Stimulated activated CD8-positive, alpha-beta memory T cell treated with anti-CD3 and anti-CD28 coated beads, Interleukin-2, amount 100 ng/mL, for 1 hour (primary cell): ENCODE results near the gene MKX.

Experiments
- DNase-seq, 2 donors: peaks; one replicate each; pipeline ENCODE4 v3.0.0-alpha.2; 2020; ENCODE audit warnings: low read depth in 2 of 2

Gene MKX

DNA sequence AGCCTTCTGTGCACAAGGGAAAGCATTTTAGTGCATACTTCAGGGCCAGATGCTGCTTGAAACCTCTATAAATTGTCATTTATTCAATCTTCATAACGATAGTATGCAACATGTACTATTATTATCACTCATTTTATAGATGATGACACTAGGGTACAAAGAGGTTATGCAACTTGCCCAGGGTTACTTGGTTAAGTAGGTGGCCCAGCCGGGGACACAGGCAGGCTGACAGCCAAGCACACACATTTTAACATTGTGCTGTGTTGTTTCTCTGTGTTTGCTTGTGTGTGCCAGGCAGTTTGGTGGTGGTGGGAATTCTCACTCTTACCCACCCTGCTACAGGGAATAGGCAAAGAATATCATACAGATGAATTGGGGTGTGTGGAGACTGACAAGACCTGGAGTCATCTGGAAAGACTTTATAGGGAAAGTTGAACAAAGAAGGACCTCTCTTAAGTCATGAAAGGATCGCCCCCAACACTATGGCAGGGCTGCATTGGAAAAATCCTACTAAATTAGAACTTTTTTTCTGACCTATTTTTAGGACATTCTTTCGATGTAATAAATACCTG is 98.9 kb downstream of the MKX start:
- no peak for DNase-seq

- DNase-seq, result no peak
These were observed 99.4 kb downstream of the MKX start for GRCh38 chr10:27646194-27646593.

GRCh38 chr10:27644307-27644939 is 101.2 kb downstream of the MKX start:
- DNase-seq, result no peak

DNA sequence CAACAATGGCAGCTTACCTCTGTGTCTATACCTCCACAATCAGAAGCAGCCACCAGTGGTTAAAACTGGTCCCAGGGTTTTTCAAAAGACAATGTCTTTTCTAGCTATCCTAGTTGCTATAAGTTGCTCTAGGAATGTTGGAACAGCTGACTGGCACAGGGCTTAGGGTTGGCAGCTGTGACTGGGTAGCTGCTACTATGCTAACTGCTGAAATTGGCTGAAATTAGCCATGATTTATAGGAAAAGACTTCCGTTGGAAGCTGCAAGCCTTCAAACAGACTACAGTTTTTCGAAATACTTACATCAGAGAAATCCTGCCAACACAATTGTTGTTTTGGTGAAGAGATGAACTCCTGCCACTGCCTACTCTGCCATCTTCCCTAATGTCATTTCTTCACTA is 102.3 kb downstream of the MKX start:
- no peak for DNase-seq

DNA sequence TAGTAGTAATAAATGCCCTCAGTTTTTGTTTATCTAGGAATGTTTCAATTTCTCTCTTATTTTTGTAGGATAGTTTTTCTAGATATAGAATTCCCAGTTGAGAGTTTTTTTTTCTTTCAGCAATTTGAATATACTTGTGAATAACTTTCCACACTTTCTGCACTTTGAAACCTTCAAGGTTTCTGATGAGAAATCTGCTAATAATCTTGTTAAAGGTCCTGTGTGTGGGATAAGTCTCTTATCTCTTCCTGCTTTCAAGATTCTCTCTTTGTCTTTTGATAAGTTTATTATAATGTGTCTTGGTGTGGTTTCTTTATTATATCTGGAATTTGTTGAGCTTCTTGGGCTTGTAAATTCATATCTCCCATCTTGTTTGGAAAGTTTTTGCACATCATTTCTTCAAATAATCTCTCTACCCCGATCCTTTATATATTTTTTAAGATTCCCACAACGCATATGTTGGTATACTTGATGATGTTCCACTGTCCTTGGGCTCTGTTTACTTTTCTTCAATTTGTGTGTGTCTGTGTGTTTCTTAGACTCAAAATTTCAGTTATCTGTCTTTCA is 103.5 kb downstream of the MKX start:
- no peak for DNase-seq

- DNase-seq, result no peak
These were observed 107.4 kb downstream of the MKX start for GRCh38 chr10:27638071-27638750.

DNA sequence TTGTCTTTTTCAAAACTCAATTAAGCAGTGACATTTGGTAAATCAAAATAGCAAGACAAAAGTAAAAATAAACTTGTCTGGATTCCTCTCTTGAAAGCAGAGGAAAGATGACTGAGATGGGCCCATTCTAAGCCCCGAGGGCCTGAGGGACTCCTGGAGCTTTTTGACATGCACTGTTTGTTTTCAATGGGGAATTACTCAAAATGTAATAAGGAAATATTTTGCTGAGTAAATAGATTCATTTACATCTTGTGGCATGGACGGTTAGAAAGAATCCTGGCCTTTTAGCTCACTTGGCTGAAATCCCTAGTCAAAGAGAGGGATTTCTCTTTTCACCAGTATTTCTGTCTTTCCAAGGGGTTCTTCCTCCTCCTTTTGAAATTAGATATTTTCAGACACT is 108.0 kb downstream of the MKX start:
- no peak for DNase-seq

- no peak for DNase-seq
These were observed 108.8 kb downstream of the MKX start for GRCh38 chr10:27636816-27637215.

DNA sequence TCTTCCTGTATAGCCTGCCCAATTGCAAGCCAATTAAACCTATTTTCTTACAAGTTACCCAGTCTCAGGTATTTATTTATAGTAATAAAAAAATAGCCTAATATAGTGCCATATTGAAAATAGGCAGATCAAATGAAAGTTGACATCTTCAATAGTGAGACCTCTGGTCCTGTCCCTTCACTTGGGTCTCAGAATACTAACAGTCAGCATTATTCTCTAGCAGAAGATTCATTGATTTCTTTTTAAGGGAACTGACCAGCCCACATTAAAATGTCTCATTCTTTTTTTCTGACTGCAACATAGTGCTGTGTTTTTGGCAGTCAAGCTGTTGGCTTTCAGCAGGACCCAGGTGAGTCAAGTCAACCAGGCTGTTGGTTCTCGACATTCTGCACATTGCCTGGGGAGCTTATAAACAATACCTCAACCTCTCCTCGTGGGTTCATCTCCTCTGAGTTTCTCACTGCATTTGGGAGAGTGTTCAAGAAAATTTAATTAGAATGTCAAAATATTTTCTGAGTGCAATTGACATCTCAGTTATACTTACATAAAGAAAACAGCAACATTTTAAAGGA is 109.8 kb downstream of the MKX start:
- DNase-seq, result no peak

- no peak for DNase-seq
These were observed 110.3 kb downstream of the MKX start for GRCh38 chr10:27635290-27635689.

- DNase-seq, result no peak
These were observed 117.0 kb downstream of the MKX start for GRCh38 chr10:27628621-27629020.

DNA sequence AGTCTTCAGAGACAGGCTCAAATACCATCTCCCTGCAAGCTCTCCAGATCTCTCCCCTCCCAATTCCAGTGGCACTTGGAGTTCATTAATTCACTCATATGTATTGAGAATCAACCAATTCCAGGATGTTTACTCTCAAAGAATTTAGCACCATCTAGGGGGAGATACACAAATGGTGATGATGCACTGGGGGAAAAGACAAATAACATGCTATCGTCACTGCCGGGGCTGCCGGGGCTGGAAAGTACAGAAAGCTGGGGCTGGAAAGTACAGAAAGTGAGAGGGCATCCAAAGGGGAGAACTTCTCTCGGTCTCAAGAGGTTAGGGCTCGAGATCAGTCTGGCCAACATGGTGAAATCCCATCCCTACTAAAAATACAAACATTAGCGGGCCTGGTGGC is 118.7 kb downstream of the MKX start:
- DNase-seq, result no peak

DNA sequence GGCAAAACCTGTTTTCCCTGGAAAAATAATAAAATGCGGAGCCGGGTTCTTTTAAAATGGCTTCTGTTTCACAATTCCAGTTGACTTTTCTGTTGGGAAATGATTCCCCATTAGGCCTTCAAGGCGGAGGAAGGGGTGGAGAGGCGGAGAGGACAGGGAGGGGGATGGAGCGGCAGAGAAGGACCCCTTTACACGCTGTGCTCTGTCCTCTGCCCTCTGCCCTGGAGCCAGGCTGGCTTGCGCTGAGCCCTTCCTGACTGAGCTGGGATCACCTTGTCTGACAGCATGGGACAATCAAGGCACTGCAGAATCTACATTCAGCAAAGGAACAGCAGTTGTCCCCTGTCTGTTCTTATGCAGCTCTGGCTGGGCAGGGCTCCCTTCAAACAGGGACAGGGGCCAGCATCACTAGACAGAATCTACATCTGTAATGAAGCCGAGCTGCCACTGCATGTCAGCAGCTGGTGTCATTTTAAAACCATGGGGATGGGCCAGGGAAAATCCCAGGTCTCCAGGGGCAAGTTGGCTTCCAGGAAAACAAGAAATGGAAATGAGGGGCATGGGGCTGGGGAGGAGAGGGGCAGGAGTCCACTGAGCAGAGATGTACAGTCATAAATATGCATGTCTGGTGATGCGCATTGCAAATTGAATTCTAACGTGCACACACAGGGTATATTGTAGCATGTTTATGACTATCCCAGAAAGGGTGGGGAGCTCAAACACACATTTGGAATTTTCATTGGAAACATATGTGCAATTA is 120.0 kb downstream of the MKX start:
- DNase-seq, result no peak

- no peak for DNase-seq
These were observed 120.7 kb downstream of the MKX start for GRCh38 chr10:27624941-27625340.
